PFSK-1 (cell line): Measurements from ENCODE around the gene NIPAL4.

Source experiments
- FOXP2 ChIP-seq: optimal IDR thresholded peaks from 2 replicates; pipeline ENCODE3; 2011; ENCODE audit warnings: borderline replicate concordance, control low read depth, inconsistent platforms; ENCODE audit not compliant: insufficient read depth; ENCODE audit errors: extremely low read length, extremely low read depth
- POLR2AphosphoS5 ChIP-seq: IDR thresholded peaks from 2 replicates; pipeline ENCODE4 v1.6.1; 2012; ENCODE audit warnings: low read depth, mild to moderate bottlenecking, control low read depth, low read length, moderate library complexity
- REST ChIP-seq, 2 experiments: IDR thresholded peaks; 2 replicates each; pipeline versions ENCODE4 v1.6.1 to v1.8.0; 2011 to 2012; ENCODE audit warnings: low read depth in 2 of 2, low read length in 2 of 2, control low read depth in 1 of 2, inconsistent platforms in 1 of 2, mild to moderate bottlenecking in 1 of 2, moderate library complexity in 1 of 2; ENCODE audit not compliant: insufficient read depth in 1 of 2
- SIN3A ChIP-seq: IDR thresholded peaks from 2 replicates; pipeline ENCODE4 v1.6.1; 2012; ENCODE audit warnings: mild to moderate bottlenecking, low read length, moderate library complexity, borderline replicate concordance; ENCODE audit not compliant: insufficient read depth
- TAF1 ChIP-seq: IDR thresholded peaks from 2 replicates; pipeline ENCODE4 v1.6.1; 2012; ENCODE audit warnings: low read length, control low read depth, borderline replicate concordance; ENCODE audit not compliant: insufficient read depth

- TF ChIP-seq FOXP2 (no peak), REST (IDR thresholded peaks at IDR 0.05; ENCODE audit: insufficient read depth in 1 of 2, low read depth in 2 of 2, low read length in 2 of 2) (no peak), POLR2AphosphoS5 (no peak), TAF1 (no peak), SIN3A (no peak)
Measured at GRCh38 chr5:157505496-157505895, 45.5 kb downstream of the NIPAL4 start.
